Testis (tissue), 2 donors: ENCODE data around the gene LAPTM4A.

Experiments used
- POLR2A ChIP-seq: fragments of 450-650 bp; IDR thresholded peaks from one replicate; pipeline ENCODE4 v1.6.1; 2017; ENCODE audit warnings: antibody characterized with exemption, mild to moderate bottlenecking, moderate library complexity
- TF ChIP-seq, protein P1 (sequence below), 3 experiments: fragments of 450-650 bp in 2 of 3; fragments of 200-600 bp in 1 of 3; sonication (generic) in 1 of 3; IDR thresholded peaks; one replicate each; pipeline ENCODE4 v1.5.1; 2016 to 2019; ENCODE audit warnings: antibody characterized with exemption in 3 of 3, mild to moderate bottlenecking in 2 of 3, moderate library complexity in 1 of 3

DNA sequence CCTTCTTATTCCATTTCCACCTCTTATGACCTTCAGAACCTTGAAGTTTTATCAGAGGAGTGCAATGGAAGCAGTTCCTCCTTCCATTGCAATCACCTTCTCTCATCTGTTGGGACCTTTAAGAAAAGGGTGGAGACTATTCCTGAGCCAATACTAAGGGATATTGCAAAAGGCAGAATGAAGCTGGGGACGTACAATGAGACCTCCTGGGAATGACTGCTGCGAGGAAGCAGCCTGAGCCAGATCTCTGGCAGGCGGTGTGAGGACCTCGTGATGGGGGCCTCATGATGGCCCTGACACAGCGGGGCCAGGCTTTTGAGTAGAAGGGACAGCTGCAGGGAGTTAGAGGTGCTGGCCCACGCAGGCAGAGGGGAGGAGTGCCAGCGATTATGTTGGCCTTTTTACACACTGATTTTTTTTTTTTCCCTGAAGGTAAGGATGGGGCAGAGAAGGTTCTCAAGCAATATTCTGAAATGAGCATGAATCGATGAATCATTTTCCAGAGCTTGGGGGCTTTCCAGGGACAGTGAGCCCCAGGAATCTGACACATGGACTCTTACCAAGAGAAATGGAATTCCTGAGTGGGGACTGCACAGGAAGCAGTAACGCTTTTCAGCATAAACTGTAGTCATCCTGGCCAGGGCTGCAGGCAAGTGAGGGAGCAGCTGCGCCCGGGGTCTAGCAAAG is 40.0 kb upstream of the LAPTM4A start:
- no peak for TF ChIP-seq POLR2A
- TF ChIP-seq, protein P1, sequence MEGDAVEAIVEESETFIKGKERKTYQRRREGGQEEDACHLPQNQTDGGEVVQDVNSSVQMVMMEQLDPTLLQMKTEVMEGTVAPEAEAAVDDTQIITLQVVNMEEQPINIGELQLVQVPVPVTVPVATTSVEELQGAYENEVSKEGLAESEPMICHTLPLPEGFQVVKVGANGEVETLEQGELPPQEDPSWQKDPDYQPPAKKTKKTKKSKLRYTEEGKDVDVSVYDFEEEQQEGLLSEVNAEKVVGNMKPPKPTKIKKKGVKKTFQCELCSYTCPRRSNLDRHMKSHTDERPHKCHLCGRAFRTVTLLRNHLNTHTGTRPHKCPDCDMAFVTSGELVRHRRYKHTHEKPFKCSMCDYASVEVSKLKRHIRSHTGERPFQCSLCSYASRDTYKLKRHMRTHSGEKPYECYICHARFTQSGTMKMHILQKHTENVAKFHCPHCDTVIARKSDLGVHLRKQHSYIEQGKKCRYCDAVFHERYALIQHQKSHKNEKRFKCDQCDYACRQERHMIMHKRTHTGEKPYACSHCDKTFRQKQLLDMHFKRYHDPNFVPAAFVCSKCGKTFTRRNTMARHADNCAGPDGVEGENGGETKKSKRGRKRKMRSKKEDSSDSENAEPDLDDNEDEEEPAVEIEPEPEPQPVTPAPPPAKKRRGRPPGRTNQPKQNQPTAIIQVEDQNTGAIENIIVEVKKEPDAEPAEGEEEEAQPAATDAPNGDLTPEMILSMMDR (IDR thresholded peaks at IDR 0.05) = no peak
